Right lobe of liver (tissue), 4 donors: ENCODE data around the gene NVL.

Experiments used
- CTCF ChIP-seq, 4 donors: fragments of 200-600 bp in 3 of 4; fragments of 450-650 bp in 1 of 4; IDR thresholded peaks; one replicate each; pipeline versions ENCODE4 v1.5.1 to v1.8.0; 2016 to 2022; ENCODE audit warnings: antibody characterized with exemption in 4 of 4, mild to moderate bottlenecking in 2 of 4
- POLR2A ChIP-seq: fragments of 450-650 bp; IDR thresholded peaks from one replicate; pipeline ENCODE4 v1.6.1; 2017; ENCODE audit warnings: antibody characterized with exemption, mild to moderate bottlenecking
- donor health status: DM: no; HTN: no; CAD: no.
- donor health status: DM: no; HTN: no; CAD: no.
- donor health status: DM: no; HTN: yes; CAD: no.

DNA sequence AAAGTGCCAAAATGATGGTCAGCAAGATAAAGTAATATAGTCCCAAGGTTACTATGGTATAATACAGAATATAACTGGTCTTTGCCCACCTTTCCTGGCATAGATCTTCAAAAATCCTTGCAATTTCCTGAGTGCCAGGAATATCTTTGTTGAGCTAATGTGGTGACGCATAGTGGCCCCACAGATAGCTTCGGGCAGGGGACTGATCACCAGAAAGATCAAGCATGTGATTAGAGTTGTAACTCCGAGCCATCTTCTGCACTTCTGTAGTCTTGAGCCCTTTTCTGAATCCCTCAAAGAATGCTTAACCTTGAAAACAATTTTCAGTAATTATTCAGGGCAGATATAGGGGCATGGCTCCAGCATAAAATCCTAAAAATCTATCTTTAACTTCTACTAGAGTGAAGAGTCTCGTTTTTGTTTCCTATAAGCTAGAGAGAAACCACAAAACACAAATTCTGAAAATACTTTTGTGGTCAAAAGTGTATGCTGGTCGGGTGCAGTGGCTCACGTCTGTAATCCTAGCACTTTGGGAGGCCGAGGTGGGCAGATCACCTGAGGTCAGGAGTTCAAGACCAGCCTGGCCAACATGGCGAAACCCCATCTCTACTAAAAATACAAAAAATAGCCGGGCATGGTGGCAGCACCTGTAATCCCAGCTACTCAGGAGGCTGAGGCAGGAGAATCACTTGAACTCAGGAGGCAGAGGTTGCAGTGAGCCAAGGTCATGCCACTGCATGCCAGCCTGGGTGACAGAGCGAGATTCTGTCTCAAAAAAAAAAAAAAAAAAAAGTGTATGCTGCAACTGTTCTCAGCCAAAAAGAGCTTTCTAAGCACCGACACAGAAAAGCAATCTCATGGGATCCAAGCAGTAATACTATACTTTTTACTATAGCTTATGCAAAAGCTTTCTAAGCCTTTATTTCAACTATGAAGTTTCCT lies 62.8 kb downstream of the NVL start:
- TF ChIP-seq CTCF (IDR thresholded peaks at IDR 0.05) (no peak), POLR2A (no peak)
